Mesothelial cell of epicardium (in vitro differentiated cells): Measurements from ENCODE around the gene RIMKLB. TPM values are rescaled to one million over a fixed set of nuclear protein-coding genes. Genes with fewer than 3 reads are reported as not detected.

Experiments used
- DNase-seq, 2 experiments: peaks; one replicate each; pipeline ENCODE4 v3.0.0; 2021; ENCODE audit warnings: low spot score in 2 of 2; ENCODE audit not compliant: unreplicated experiment in 2 of 2
- H3K27ac Mint-ChIP-seq: 2 replicates; pipeline ENCODE4 v1.8.0; 2021; ENCODE audit warnings: mixed read lengths
- H3K27me3 Mint-ChIP-seq: 2 replicates; pipeline ENCODE4 v1.8.0; 2021; ENCODE audit warnings: low read depth, mixed read lengths
- H3K36me3 Mint-ChIP-seq: 2 replicates; pipeline ENCODE4 v1.8.0; 2021; ENCODE audit warnings: mixed read lengths
- H3K4me1 Mint-ChIP-seq: 2 replicates; pipeline ENCODE4 v1.8.0; 2021; ENCODE audit warnings: mixed read lengths
- H3K4me3 Mint-ChIP-seq: 2 replicates; pipeline ENCODE4 v1.8.0; 2021; ENCODE audit warnings: mild to moderate bottlenecking, moderate library complexity, mixed read lengths
- H3K9me3 Mint-ChIP-seq: 2 replicates; pipeline ENCODE4 v1.8.0; 2021; ENCODE audit warnings: mixed read lengths
- total RNA-seq: library from RNA; stranded (reverse); gene quantifications from 3 replicates; pipeline ENCODE4 v1.2.1, GENCODE V29; 2021
- TF ChIP-seq, protein P1 (sequence below): fragments of 200-600 bp; sonication (generic); IDR thresholded peaks from one replicate; pipeline ENCODE4 v1.5.0; 2021; ENCODE audit warnings: antibody characterized with exemption; ENCODE audit not compliant: unreplicated experiment

The RIMKLB gene
- total RNA-seq, 1 donor from 2014 or later: 124 TPM

DNA sequence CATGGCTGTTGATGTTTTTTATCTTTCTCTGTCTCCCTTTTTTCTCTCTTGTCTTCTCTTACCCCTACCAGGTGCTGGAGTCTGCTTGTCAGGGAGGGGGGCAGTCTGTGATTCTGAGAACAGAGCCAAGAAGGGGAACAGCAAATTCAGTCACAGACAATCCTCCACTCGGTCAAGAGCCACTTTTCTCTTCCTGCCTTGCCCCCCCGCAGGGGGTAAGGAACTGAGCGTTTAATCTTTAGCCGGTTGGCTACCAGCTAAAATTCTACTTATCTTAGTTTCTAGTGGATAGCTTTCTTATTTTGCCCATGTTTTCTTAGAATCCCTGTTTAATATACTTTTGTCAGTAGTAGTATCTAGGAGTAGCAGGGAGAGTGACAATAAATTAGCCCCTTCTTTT lies 1.9 kb downstream of the RIMKLB start:
- TF ChIP-seq, protein P1, sequence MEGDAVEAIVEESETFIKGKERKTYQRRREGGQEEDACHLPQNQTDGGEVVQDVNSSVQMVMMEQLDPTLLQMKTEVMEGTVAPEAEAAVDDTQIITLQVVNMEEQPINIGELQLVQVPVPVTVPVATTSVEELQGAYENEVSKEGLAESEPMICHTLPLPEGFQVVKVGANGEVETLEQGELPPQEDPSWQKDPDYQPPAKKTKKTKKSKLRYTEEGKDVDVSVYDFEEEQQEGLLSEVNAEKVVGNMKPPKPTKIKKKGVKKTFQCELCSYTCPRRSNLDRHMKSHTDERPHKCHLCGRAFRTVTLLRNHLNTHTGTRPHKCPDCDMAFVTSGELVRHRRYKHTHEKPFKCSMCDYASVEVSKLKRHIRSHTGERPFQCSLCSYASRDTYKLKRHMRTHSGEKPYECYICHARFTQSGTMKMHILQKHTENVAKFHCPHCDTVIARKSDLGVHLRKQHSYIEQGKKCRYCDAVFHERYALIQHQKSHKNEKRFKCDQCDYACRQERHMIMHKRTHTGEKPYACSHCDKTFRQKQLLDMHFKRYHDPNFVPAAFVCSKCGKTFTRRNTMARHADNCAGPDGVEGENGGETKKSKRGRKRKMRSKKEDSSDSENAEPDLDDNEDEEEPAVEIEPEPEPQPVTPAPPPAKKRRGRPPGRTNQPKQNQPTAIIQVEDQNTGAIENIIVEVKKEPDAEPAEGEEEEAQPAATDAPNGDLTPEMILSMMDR: no peak
- H3K27ac Mint-ChIP-seq: peak overlapping the region; percentile 90
- H3K36me3 Mint-ChIP-seq: peaks cover 3% of the 10 kb centered on the region
- peak overlapping the region; percentile 64 for H3K4me3 Mint-ChIP-seq
- no peaks in the 10 kb centered on the region for H3K9me3 Mint-ChIP-seq
- no peaks in the 10 kb centered on the region for H3K27me3 Mint-ChIP-seq
- H3K4me1 Mint-ChIP-seq: peaks cover 48% of the 10 kb centered on the region
- DNase-seq: no peak

DNA sequence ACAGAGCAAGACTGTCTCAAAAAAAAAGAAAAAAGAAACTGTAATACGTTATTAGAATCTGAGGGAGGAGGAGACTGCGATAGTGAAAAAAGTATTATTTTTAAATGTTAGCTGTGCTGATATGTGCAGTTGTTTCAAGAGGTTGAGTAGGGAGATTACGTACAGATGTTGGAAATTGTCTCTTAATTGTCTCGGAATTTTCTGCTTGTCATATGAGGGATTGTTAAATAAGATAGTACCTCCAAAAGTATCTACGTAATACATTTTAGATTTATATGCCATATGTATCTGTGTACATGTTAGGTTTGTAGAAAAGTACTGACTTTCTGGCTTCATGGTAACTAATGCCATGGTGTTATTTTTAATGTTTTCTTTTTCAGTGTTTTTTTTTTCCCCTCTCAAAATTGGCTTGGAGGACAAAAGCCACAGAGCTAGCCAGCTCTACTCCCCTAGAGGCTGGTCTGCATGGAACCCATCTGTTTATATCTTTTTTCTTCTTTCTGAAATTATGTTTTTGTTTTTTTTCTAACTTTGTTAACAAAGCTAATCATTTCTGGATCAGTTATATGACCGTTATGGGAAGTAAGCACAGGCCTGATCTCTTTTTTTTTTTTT lies 3.4 kb downstream of the RIMKLB start:
- H3K36me3 Mint-ChIP-seq: peaks cover 3% of the 10 kb centered on the region
- TF ChIP-seq, protein P1: no peak
- H3K27me3 Mint-ChIP-seq: no peaks in the 10 kb centered on the region
- H3K27ac Mint-ChIP-seq: peak overlapping the region; percentile 90
- DNase-seq: no peak
- H3K4me3 Mint-ChIP-seq: no peak overlapping the region
- no peaks in the 10 kb centered on the region for H3K9me3 Mint-ChIP-seq
- peaks cover 46% of the 10 kb centered on the region for H3K4me1 Mint-ChIP-seq

DNA sequence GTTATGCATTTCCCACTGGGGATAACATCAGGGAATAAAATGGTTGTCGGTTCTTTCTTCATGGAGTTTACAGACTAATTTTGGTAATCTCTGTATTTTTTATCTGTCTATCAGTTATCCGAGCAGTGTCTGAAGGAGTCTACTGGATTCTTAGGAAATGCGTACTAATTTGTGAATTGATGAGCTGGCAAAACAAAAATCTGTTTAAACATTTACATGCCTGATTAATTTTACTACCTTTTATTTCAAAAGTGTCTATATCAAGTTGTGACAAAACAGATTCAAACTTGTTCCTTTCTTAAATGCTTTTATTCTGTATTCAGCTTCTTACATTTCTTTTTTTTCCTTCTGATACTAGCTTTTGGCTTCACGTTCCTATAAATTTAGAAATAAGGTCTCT lies 4.4 kb downstream of the RIMKLB start:
- DNase-seq: no peak
- Mint-ChIP-seq H3K27ac (peak overlapping the region; percentile 92), H3K27me3 (no peaks in the 10 kb centered on the region), H3K36me3 (peaks cover 6% of the 10 kb centered on the region), H3K4me3 (no peak overlapping the region), H3K9me3 (no peaks in the 10 kb centered on the region), H3K4me1 (peaks cover 39% of the 10 kb centered on the region)
- TF ChIP-seq, protein P1: no peak

- Mint-ChIP-seq H3K4me1 (peaks cover 21% of the 10 kb centered on the region), H3K36me3 (peaks cover 4% of the 10 kb centered on the region), H3K9me3 (no peaks in the 10 kb centered on the region), H3K4me3 (no peak overlapping the region), H3K27ac (peak overlapping the region; percentile 30), H3K27me3 (no peaks in the 10 kb centered on the region)
- TF ChIP-seq, protein P1: no peak
- no peak for DNase-seq
These were observed 11.5 kb downstream of the RIMKLB start for GRCh38 chr12:8709124-8709830.

GRCh38 chr12:8712572-8712971 lies 14.8 kb downstream of the RIMKLB start:
- H3K27me3 Mint-ChIP-seq: no peaks in the 10 kb centered on the region
- no peak overlapping the region for H3K4me3 Mint-ChIP-seq
- H3K9me3 Mint-ChIP-seq: no peaks in the 10 kb centered on the region
- peaks cover 19% of the 10 kb centered on the region for H3K4me1 Mint-ChIP-seq
- H3K27ac Mint-ChIP-seq: peak overlapping the region; percentile 54
- H3K36me3 Mint-ChIP-seq: peaks cover 15% of the 10 kb centered on the region
- no peak for DNase-seq
- TF ChIP-seq, protein P1: no peak
